Measurements from ENCODE around the gene ZNF366. TPM values are rescaled to one million over a fixed set of nuclear protein-coding genes. Genes with fewer than 3 reads are reported as not detected.

Gene ZNF366
- total RNA-seq, 1 donor, result not detected

GRCh38 chr5:72453246-72453775, 53.9 kb downstream of the ZNF366 start:
- no peak for DNase-seq (ENCODE audit: low read depth)
- no peak for TF ChIP-seq CTCF (IDR thresholded peaks at IDR 0.05; ENCODE audit: insufficient read depth, low read length)
- H3K4me3 ChIP-seq (ENCODE audit: low read depth, low read length), result no peak overlapping the region

- TF ChIP-seq CTCF (IDR thresholded peaks at IDR 0.05; ENCODE audit: insufficient read depth, low read length), result peak; percentile 8
- no peak overlapping the region for H3K4me3 ChIP-seq (ENCODE audit: low read depth, low read length)
- DNase-seq (ENCODE audit: low read depth), result peak; percentile 100
Observed at GRCh38 chr5:72452515-72453245, 54.5 kb downstream of the ZNF366 start.

DNA sequence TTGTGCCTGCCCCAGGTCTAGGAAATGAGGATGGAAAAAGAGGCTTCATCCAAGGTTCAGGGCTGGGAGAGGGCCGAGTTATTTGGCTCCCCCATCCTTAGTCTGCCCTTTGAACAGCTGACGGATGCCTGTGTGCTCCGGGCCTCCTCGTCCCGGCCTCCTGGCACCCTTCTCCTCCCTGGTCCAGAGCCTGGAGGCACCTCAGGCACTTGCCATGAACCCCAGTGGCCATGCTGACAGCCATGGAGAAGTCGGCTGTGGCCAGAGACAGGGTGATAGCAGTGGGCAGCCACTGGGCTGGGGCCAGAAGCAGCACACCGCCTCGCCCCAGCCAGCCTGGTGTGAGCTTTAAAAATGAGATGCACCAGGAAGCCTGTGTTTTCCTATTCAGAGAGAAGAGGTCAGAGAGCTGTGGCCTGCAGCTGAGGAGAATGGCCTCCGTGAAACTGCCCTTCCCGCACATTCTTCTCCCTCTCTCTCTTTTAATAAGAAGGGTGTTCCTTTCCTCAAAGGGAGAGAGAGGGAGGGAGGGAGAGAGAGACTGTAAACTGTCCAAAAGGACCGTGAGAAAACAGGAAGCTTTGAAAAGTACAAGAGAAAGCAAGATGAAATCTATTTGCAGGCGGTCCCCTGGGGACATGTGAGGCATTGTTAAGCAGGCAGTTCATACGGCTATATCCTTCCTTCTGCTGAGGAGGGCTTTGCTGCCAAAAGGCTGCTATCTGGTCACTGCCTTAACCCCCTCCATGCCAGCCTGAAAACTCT, 55.3 kb downstream of the ZNF366 start:
- DNase-seq (ENCODE audit: low read depth), result peak; percentile 100
- no peak overlapping the region for H3K4me3 ChIP-seq (ENCODE audit: low read depth, low read length)
- no peak for TF ChIP-seq CTCF (IDR thresholded peaks at IDR 0.05; ENCODE audit: insufficient read depth, low read length)

GRCh38 chr5:72448368-72448767, 58.8 kb downstream of the ZNF366 start:
- TF ChIP-seq CTCF (IDR thresholded peaks at IDR 0.05; ENCODE audit: insufficient read depth, low read length), result no peak
- H3K4me3 ChIP-seq (ENCODE audit: low read depth, low read length), result no peak overlapping the region
- no peak for DNase-seq (ENCODE audit: low read depth)

DNA sequence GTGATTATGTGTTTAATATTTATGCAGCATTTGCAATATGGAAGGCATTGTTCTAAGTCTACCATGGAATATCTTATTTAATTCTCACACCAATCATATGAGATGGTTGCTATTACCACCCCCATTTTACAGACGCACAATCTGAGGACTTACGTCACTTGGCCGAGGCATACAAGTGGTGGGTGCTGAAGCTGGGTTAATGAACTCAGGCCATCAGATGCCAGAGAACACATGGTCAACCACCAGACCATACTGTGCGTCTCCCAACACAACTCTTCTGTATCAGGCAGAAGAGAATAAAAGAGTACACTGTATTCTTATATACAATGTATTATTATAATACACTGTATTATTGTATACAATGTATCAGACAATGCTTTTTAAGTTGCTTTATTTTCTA, 59.5 kb downstream of the ZNF366 start:
- no peak for DNase-seq (ENCODE audit: low read depth)
- no peak for TF ChIP-seq CTCF (IDR thresholded peaks at IDR 0.05; ENCODE audit: insufficient read depth, low read length)
- no peak overlapping the region for H3K4me3 ChIP-seq (ENCODE audit: low read depth, low read length)

GRCh38 chr5:72445969-72446368, 61.2 kb downstream of the ZNF366 start:
- no peak for DNase-seq (ENCODE audit: low read depth)
- H3K4me3 ChIP-seq (ENCODE audit: low read depth, low read length), result no peak overlapping the region
- no peak for TF ChIP-seq CTCF (IDR thresholded peaks at IDR 0.05; ENCODE audit: insufficient read depth, low read length)

All from fibroblast of the aortic adventitia (primary cell).